ENCODE data around the gene INPP1. TPM values are rescaled to one million over a fixed set of nuclear protein-coding genes. Genes with fewer than 3 reads are reported as not detected.
A peak's percentile ranks its signal among the peaks of the same experiment; 100 is the strongest.

INPP1 gene
- total and polyA plus RNA-seq, 8 donors: 11.5 to 31.0 (median 15.4) TPM

- Histone ChIP-seq H3K9me3 (no peaks in the 10 kb centered on the region), H3K4me1 (peaks cover 0 to 15% (median 4%) of the 10 kb centered on the region in 3 donors), H3K4me3 (peak overlapping the region; percentile 63 to 91 (median 77)), H3K27me3 (no peaks in the 10 kb centered on the region), H3K27ac (peak overlapping the region; percentile 76 to 90 (median 88)), H3K36me3 (no peaks in the 10 kb centered on the region)
- intact Hi-C loops (cut with DNase I): no loop called here
- ATAC-seq (peak; percentile 72 to 78 (median 76)), FAIRE-seq (no peak), DNase-seq (peak; percentile 62 to 82 (median 69))
- TF ChIP-seq, protein P1, sequence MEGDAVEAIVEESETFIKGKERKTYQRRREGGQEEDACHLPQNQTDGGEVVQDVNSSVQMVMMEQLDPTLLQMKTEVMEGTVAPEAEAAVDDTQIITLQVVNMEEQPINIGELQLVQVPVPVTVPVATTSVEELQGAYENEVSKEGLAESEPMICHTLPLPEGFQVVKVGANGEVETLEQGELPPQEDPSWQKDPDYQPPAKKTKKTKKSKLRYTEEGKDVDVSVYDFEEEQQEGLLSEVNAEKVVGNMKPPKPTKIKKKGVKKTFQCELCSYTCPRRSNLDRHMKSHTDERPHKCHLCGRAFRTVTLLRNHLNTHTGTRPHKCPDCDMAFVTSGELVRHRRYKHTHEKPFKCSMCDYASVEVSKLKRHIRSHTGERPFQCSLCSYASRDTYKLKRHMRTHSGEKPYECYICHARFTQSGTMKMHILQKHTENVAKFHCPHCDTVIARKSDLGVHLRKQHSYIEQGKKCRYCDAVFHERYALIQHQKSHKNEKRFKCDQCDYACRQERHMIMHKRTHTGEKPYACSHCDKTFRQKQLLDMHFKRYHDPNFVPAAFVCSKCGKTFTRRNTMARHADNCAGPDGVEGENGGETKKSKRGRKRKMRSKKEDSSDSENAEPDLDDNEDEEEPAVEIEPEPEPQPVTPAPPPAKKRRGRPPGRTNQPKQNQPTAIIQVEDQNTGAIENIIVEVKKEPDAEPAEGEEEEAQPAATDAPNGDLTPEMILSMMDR (IDR thresholded peaks at IDR 0.05): no peak
- WGBS, 2 donors: 1% methylated on average over 37 to 54 of the region's 54 CpGs
Measured at GRCh38 chr2:190408538-190409271, 65.3 kb downstream of the INPP1 start.

GRCh38 chr2:190409616-190410015 is 66.2 kb downstream of the INPP1 start:
- Histone ChIP-seq H3K4me1 (peaks cover 0 to 15% (median 4%) of the 10 kb centered on the region in 3 donors), H3K27ac (no peak overlapping the region), H3K27me3 (no peaks in the 10 kb centered on the region), H3K36me3 (no peaks in the 10 kb centered on the region), H3K9me3 (no peaks in the 10 kb centered on the region), H3K4me3 (peak overlapping the region in 2 of 4 donors; percentile 83 to 91)
- TF ChIP-seq, protein P1 (IDR thresholded peaks at IDR 0.05): no peak
- intact Hi-C loops (cut with DNase I): no loop called here
- DNase-seq (no peak), ATAC-seq (no peak), FAIRE-seq (no peak)
- 35 to 47% methylated on average over 2 of the region's 2 CpGs for WGBS, 2 donors

- Histone ChIP-seq H3K4me1 (peaks cover 0 to 15% (median 4%) of the 10 kb centered on the region in 3 donors), H3K27ac (no peak overlapping the region)
- DNase-seq: no peak
Measured at GRCh38 chr2:190410166-190410565, 66.8 kb downstream of the INPP1 start.

DNA sequence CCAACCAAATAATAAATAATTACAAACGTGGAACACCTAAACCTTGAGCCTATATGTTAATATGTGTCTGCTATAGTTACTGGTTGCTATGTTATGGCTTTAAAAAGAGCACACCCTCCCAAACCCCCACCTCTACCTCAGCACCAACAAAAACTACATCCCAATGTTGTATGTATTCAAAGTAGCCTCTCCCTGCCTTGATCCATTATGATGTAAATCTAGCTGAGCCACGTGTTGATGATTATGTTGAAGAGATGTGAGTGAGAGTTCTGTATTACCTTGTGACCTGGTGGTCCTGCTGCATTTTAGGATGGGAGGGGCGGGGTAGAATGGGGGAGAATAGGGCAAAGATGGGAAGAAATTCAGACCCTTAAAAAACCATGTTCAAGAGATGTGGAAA is 69.6 kb downstream of the INPP1 start:
- no peaks in the 10 kb centered on the region for H3K9me3 ChIP-seq
- no peaks in the 10 kb centered on the region for H3K27me3 ChIP-seq
- no peak overlapping the region for H3K4me3 ChIP-seq
- TF ChIP-seq, protein P1 (IDR thresholded peaks at IDR 0.05): no peak
- DNase-seq: no peak
- FAIRE-seq: no peak
- H3K4me1 ChIP-seq: peaks cover 0 to 19% (median 4%) of the 10 kb centered on the region in 3 donors
- intact Hi-C loops (cut with DNase I): no loop called here
- WGBS, 2 donors: 66 to 78% methylated on average over 3 of the region's 3 CpGs
- H3K27ac ChIP-seq: no peak overlapping the region
- ATAC-seq: no peak
- H3K36me3 ChIP-seq: no peaks in the 10 kb centered on the region

More at GRCh38 chr2:190410166-190410565, 66.8 kb downstream of the INPP1 start:
- ATAC-seq (no peak), FAIRE-seq (no peak)
- Histone ChIP-seq H3K9me3 (no peaks in the 10 kb centered on the region), H3K27me3 (no peaks in the 10 kb centered on the region), H3K4me3 (no peak overlapping the region), H3K36me3 (no peaks in the 10 kb centered on the region)
- WGBS, 2 donors: 78 to 80% methylated on average over 3 of the region's 3 CpGs
- intact Hi-C loops (cut with DNase I): no loop called here
- TF ChIP-seq, protein P1 (IDR thresholded peaks at IDR 0.05): no peak

GRCh38 chr2:190413421-190413820 is 70.0 kb downstream of the INPP1 start:
- FAIRE-seq (no peak), DNase-seq (no peak), ATAC-seq (no peak)
- TF ChIP-seq, protein P1 (IDR thresholded peaks at IDR 0.05): no peak
- 83 to 85% methylated on average over 4 of the region's 4 CpGs for WGBS, 2 donors
- H3K36me3 ChIP-seq: no peaks in the 10 kb centered on the region
- no peaks in the 10 kb centered on the region for H3K27me3 ChIP-seq
- H3K4me3 ChIP-seq: no peak overlapping the region
- peaks cover 0 to 19% (median 4%) of the 10 kb centered on the region in 3 donors for H3K4me1 ChIP-seq
- no peaks in the 10 kb centered on the region for H3K9me3 ChIP-seq
- H3K27ac ChIP-seq: no peak overlapping the region
- intact Hi-C loops (cut with DNase I): no loop called here
